Mesenchymal stem cell (in vitro differentiated cells and primary cell): Measurements from ENCODE around the gene GGCT.
A peak's percentile ranks its signal among the peaks of the same experiment; 100 is the strongest.

ENCODE experiments used
- DNase-seq: peaks from one replicate; pipeline ENCODE4 v3.0.0-alpha.2; 2013
- H2AFZ ChIP-seq: one replicate; pipeline ENCODE4 v1.6.1; 2013; ENCODE audit warnings: low read depth, mild to moderate bottlenecking, control low read depth, inconsistent platforms, low read length, moderate library complexity
- H2AK5ac ChIP-seq: 2 replicates; pipeline ENCODE4 v1.6.1; 2013; ENCODE audit warnings: low read length, moderate library complexity, mild to moderate bottlenecking, inconsistent platforms; ENCODE audit not compliant: severe bottlenecking
- H2BK120ac ChIP-seq: one replicate; pipeline ENCODE4 v1.6.1; 2013; ENCODE audit warnings: low read depth, mild to moderate bottlenecking, inconsistent platforms, low read length, moderate library complexity
- H2BK12ac ChIP-seq, 2 experiments: one replicate each; pipeline ENCODE4 v1.6.1; 2013; ENCODE audit warnings: inconsistent platforms in 2 of 2, low read length in 2 of 2, mild to moderate bottlenecking in 2 of 2, moderate library complexity in 2 of 2, control low read depth in 1 of 2
- H2BK15ac ChIP-seq: one replicate; pipeline ENCODE4 v1.6.1; 2013; ENCODE audit warnings: mild to moderate bottlenecking, low read depth, inconsistent platforms; ENCODE audit not compliant: poor library complexity, severe bottlenecking
- H2BK5ac ChIP-seq: 2 replicates; pipeline ENCODE4 v1.6.1; 2013; ENCODE audit warnings: low read depth, mild to moderate bottlenecking, low read length, control low read depth, inconsistent platforms; ENCODE audit not compliant: poor library complexity, severe bottlenecking
- H3K14ac ChIP-seq, 2 experiments: one replicate each; pipeline ENCODE4 v1.6.1; 2013; ENCODE audit warnings: inconsistent platforms in 2 of 2, low read length in 2 of 2, control low read depth in 1 of 2, mild to moderate bottlenecking in 1 of 2, moderate library complexity in 1 of 2
- H3K18ac ChIP-seq, 2 experiments: one replicate each; pipeline ENCODE4 v1.6.1; 2013; ENCODE audit warnings: inconsistent platforms in 2 of 2, low read length in 2 of 2, control low read depth in 1 of 2, low read depth in 1 of 2, mild to moderate bottlenecking in 1 of 2
- H3K23ac ChIP-seq, 2 experiments: one replicate each; pipeline ENCODE4 v1.6.1; 2013; ENCODE audit warnings: inconsistent platforms in 2 of 2, low read length in 2 of 2, mild to moderate bottlenecking in 2 of 2, moderate library complexity in 2 of 2, control low read depth in 1 of 2
- H3K27ac ChIP-seq: 2 replicates; pipeline ENCODE4 v1.5.1; 2013; ENCODE audit warnings: mild to moderate bottlenecking, moderate library complexity, low read length, control low read depth, inconsistent platforms; ENCODE audit not compliant: poor library complexity, severe bottlenecking
- H3K27me3 ChIP-seq, 2 experiments: 2 replicates each; pipeline versions ENCODE4 v1.6.1 to v1.7.0; 2013; ENCODE audit warnings: low read length in 2 of 2, mild to moderate bottlenecking in 2 of 2, moderate library complexity in 2 of 2, control low read depth in 1 of 2, inconsistent platforms in 1 of 2; ENCODE audit not compliant: control insufficient read depth in 1 of 2, insufficient read depth in 1 of 2
- H3K36me3 ChIP-seq, 2 experiments: 2 replicates each; pipeline versions ENCODE4 v1.6.1 to v1.7.0; 2013; ENCODE audit warnings: low read length in 2 of 2, control low read depth in 1 of 2, inconsistent platforms in 1 of 2, low read depth in 1 of 2, mild to moderate bottlenecking in 1 of 2; ENCODE audit not compliant: insufficient read depth in 2 of 2, control insufficient read depth in 1 of 2
- H3K4ac ChIP-seq, 2 experiments: one replicate each; pipeline ENCODE4 v1.6.1; 2013; ENCODE audit warnings: inconsistent platforms in 2 of 2, low read length in 2 of 2, mild to moderate bottlenecking in 2 of 2, moderate library complexity in 2 of 2, control low read depth in 1 of 2, low read depth in 1 of 2
- H3K4me1 ChIP-seq: 2 replicates; pipeline ENCODE4 v1.6.1; 2013; ENCODE audit warnings: low read depth, low read length, control low read depth; ENCODE audit not compliant: control insufficient read depth, insufficient read depth
- H3K4me2 ChIP-seq: 2 replicates; pipeline ENCODE4 v1.6.1; 2013; ENCODE audit warnings: low read length, mild to moderate bottlenecking, inconsistent platforms; ENCODE audit not compliant: poor library complexity, severe bottlenecking
- H3K4me3 ChIP-seq, 2 experiments: 2 replicates each; pipeline versions ENCODE4 v1.5.1 to v1.7.0; 2013; ENCODE audit warnings: low read length in 2 of 2, mild to moderate bottlenecking in 2 of 2, control low read depth in 1 of 2, low read depth in 1 of 2; ENCODE audit not compliant: insufficient read depth in 1 of 2
- H3K79me1 ChIP-seq: replicated peaks from 2 replicates; pipeline ENCODE4 v1.6.1; 2013; ENCODE audit warnings: mild to moderate bottlenecking, control low read depth, low read length, inconsistent platforms; ENCODE audit not compliant: poor library complexity, severe bottlenecking
- H3K9ac ChIP-seq: 2 replicates; pipeline ENCODE4 v1.7.0; 2013; ENCODE audit warnings: mild to moderate bottlenecking, low read length, moderate library complexity
- H3K9me3 ChIP-seq: 2 replicates; pipeline ENCODE4 v1.7.0; 2013; ENCODE audit warnings: mild to moderate bottlenecking, low read length; ENCODE audit not compliant: control insufficient read depth
- H4K8ac ChIP-seq: one replicate; pipeline ENCODE4 v1.6.1; 2013; ENCODE audit warnings: inconsistent platforms, mild to moderate bottlenecking, low read length, moderate library complexity
- H4K91ac ChIP-seq: one replicate; pipeline ENCODE4 v1.6.1; 2013; ENCODE audit warnings: mild to moderate bottlenecking, low read length, inconsistent platforms
- WGBS: methylation state at CpG from one replicate; pipeline ENCODE4 v1.1.7; 2013; ENCODE audit warnings: mixed read lengths; 5-methylcytosine and 5-hydroxymethylcytosine counted together

GGCT gene

GRCh38 chr7:30459591-30460245 lies 44.9 kb downstream of the GGCT start:
- Histone ChIP-seq H3K27me3 (no peaks in the 10 kb centered on the region), H3K9me3 (no peaks in the 10 kb centered on the region), H3K79me1 (peaks cover 19% of the 10 kb centered on the region), H2AK5ac (no peak overlapping the region), H2BK120ac (no peak overlapping the region), H3K18ac (peak overlapping the region in 1 of 2 experiments; percentile 23), H3K4me1 (peaks cover 18% of the 10 kb centered on the region), H4K91ac (no peak overlapping the region), H2AFZ (no peak overlapping the region), H3K27ac (peak overlapping the region; percentile 84), H2BK12ac (no peak overlapping the region), H3K4ac (no peak overlapping the region), H3K4me2 (peak overlapping the region; percentile 44), H3K36me3 (peaks cover 13 to 32% of the 10 kb centered on the region in 2 experiments), H2BK15ac (no peak overlapping the region), H3K14ac (no peak overlapping the region), H4K8ac (no peak overlapping the region), H3K4me3 (peak overlapping the region in 1 of 2 experiments; percentile 63), H2BK5ac (peak overlapping the region; percentile 5), H3K23ac (no peak overlapping the region), H3K9ac (peak overlapping the region; percentile 89)
- WGBS = 20% methylated on average over 8 of the region's 9 CpGs
- peak; percentile 88 for DNase-seq

GRCh38 chr7:30458311-30458710 lies 46.3 kb downstream of the GGCT start:
- Histone ChIP-seq H2BK5ac (no peak overlapping the region), H3K18ac (no peak overlapping the region), H3K4me1 (peaks cover 14% of the 10 kb centered on the region), H3K23ac (no peak overlapping the region), H3K9ac (peak overlapping the region; percentile 89), H3K14ac (no peak overlapping the region), H2AFZ (no peak overlapping the region), H3K27ac (no peak overlapping the region), H4K8ac (no peak overlapping the region), H2AK5ac (no peak overlapping the region), H3K4ac (no peak overlapping the region), H3K4me3 (no peak overlapping the region), H3K4me2 (no peak overlapping the region), H2BK15ac (no peak overlapping the region), H3K9me3 (no peaks in the 10 kb centered on the region), H2BK12ac (no peak overlapping the region), H4K91ac (no peak overlapping the region), H2BK120ac (no peak overlapping the region), H3K27me3 (no peaks in the 10 kb centered on the region), H3K79me1 (peaks cover 11% of the 10 kb centered on the region), H3K36me3 (peaks cover 14 to 41% of the 10 kb centered on the region in 2 experiments)
- no peak for DNase-seq
- WGBS = 67% methylated on average over 1 of the region's 1 CpG

GRCh38 chr7:30453921-30454320 lies 50.7 kb downstream of the GGCT start:
- H2AK5ac ChIP-seq = no peak overlapping the region
- 89% methylated on average over 3 of the region's 3 CpGs for WGBS
- no peak overlapping the region for H3K4ac ChIP-seq
- peak overlapping the region; percentile 33 for H3K9ac ChIP-seq
- no peak overlapping the region for H2BK15ac ChIP-seq
- no peak overlapping the region for H3K18ac ChIP-seq
- no peaks in the 10 kb centered on the region for H3K9me3 ChIP-seq
- H3K14ac ChIP-seq = no peak overlapping the region
- no peak overlapping the region for H2BK120ac ChIP-seq
- peaks cover 3% of the 10 kb centered on the region for H3K79me1 ChIP-seq
- no peak overlapping the region for H2BK12ac ChIP-seq
- no peaks in the 10 kb centered on the region for H3K27me3 ChIP-seq
- no peak overlapping the region for H3K4me3 ChIP-seq
- H3K4me2 ChIP-seq = no peak overlapping the region
- peaks cover 6% of the 10 kb centered on the region for H3K4me1 ChIP-seq
- H3K36me3 ChIP-seq = peaks cover 43 to 76% of the 10 kb centered on the region in 2 experiments
- no peak overlapping the region for H4K8ac ChIP-seq
- no peak overlapping the region for H3K27ac ChIP-seq
- no peak overlapping the region for H3K23ac ChIP-seq
- no peak overlapping the region for H4K91ac ChIP-seq
- no peak overlapping the region for H2AFZ ChIP-seq
- DNase-seq = peak; percentile 22
- no peak overlapping the region for H2BK5ac ChIP-seq

- Histone ChIP-seq H3K4me1 (peaks cover 3% of the 10 kb centered on the region), H2AFZ (no peak overlapping the region), H4K8ac (no peak overlapping the region), H3K4me3 (no peak overlapping the region), H2BK5ac (no peak overlapping the region), H2AK5ac (no peak overlapping the region), H3K79me1 (peaks cover 3% of the 10 kb centered on the region), H3K27me3 (no peaks in the 10 kb centered on the region), H3K14ac (no peak overlapping the region), H3K9ac (no peak overlapping the region), H3K36me3 (peaks cover 47 to 85% of the 10 kb centered on the region in 2 experiments), H3K9me3 (no peaks in the 10 kb centered on the region), H2BK15ac (no peak overlapping the region), H3K27ac (no peak overlapping the region), H3K23ac (no peak overlapping the region), H2BK12ac (no peak overlapping the region), H4K91ac (no peak overlapping the region), H2BK120ac (no peak overlapping the region), H3K4me2 (no peak overlapping the region), H3K4ac (no peak overlapping the region), H3K18ac (peak overlapping the region in 1 of 2 experiments; percentile 5)
- DNase-seq = no peak
- WGBS = 88% methylated on average over 8 of the region's 8 CpGs
Observed at GRCh38 chr7:30453016-30453415, 51.6 kb downstream of the GGCT start.
